Measurements from ENCODE around the gene TANGO6. TPM values are rescaled to one million over a fixed set of nuclear protein-coding genes. Genes with fewer than 3 reads are reported as not detected.

TANGO6 gene
- polyA plus RNA-seq, 6 donors from 2014 or later = 8.5 to 17.0 (median 10.8) TPM

DNA sequence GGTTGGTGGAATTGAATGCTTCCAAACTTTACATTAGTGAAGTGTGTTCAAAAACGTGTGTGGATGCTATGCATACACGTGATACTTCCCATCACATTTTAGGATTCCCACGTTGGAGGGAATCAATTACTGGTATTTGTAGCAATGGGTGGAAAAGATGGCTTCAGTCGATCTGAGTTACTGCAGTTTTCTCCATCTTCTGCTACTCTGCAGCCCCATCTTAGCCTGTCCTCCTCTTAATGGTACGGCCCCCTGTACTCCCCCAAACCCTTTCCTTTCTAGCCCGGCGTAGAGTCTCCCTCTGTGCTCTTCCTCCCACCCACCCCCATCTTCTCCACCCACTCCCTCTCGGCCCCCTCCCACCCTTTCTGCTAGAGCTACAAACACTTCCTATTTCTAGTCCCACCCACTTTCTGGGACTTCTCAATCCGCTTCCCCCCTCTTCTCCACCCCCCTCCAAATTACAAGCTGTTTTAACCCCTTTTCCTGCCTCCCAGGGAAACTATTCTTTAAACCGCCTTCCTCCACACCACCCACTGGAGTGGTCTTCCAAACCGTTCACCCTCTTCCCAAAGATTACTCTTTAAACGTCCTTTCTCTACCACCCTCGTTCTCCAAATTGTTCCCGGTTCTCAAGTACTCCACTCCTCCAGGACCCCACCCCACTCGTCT, 288.0 kb downstream of the TANGO6 start:
- DNase-seq = peak; percentile 50
- Mint-ChIP-seq H3K36me3 (peaks cover 0 to 4% of the 10 kb centered on the region in 2 donors), H3K4me1 (peaks cover 37 to 62% (median 45%) of the 10 kb centered on the region in 3 donors), H3K4me3 (peak overlapping the region; percentile 81 to 99 (median 94)), H3K9me3 (no peaks in the 10 kb centered on the region), H3K27ac (peak overlapping the region; percentile 93 to 97 (median 96)), H3K27me3 (no peaks in the 10 kb centered on the region)
- peak; percentile 29 for ATAC-seq (ENCODE audit: low read depth in 2 of 2)

DNA sequence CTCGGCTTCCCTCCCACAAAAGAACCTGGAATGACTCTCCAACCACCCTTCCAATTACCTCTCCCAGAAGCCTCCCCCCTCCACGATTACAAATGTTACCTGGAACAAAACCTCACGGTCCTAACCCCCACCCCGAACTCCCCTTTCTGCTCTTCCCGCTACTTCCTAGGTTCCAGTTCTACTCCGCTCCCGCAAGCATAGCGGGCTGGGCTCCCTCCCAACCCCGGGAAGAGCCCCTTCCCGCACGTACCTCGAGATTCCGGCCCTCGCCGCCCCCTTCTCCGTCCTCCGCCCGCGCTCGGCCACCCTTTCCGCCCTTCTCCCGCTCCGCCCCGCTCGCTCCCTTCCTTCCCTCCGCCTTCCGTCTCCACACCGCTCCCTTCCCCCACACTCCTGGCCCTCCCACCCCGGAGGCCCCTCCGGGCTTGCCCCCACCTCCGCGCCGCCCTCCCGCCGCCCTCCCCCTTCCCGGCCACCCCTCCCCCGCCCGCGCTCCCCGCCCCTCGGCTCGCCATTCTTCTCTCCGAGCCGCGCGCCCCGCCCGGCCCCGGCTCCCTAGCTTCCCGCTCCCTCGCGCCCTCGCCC, 288.6 kb downstream of the TANGO6 start:
- Mint-ChIP-seq H3K27ac (peak overlapping the region; percentile 93 to 97 (median 96)), H3K4me3 (peak overlapping the region; percentile 81 to 99 (median 96)), H3K27me3 (no peaks in the 10 kb centered on the region), H3K4me1 (peaks cover 33 to 56% (median 42%) of the 10 kb centered on the region in 3 donors), H3K9me3 (no peaks in the 10 kb centered on the region), H3K36me3 (peaks cover 0 to 4% of the 10 kb centered on the region in 2 donors)
- DNase-seq (no peak), ATAC-seq (ENCODE audit: low read depth in 2 of 2) (peak; percentile 45 to 52)

DNA sequence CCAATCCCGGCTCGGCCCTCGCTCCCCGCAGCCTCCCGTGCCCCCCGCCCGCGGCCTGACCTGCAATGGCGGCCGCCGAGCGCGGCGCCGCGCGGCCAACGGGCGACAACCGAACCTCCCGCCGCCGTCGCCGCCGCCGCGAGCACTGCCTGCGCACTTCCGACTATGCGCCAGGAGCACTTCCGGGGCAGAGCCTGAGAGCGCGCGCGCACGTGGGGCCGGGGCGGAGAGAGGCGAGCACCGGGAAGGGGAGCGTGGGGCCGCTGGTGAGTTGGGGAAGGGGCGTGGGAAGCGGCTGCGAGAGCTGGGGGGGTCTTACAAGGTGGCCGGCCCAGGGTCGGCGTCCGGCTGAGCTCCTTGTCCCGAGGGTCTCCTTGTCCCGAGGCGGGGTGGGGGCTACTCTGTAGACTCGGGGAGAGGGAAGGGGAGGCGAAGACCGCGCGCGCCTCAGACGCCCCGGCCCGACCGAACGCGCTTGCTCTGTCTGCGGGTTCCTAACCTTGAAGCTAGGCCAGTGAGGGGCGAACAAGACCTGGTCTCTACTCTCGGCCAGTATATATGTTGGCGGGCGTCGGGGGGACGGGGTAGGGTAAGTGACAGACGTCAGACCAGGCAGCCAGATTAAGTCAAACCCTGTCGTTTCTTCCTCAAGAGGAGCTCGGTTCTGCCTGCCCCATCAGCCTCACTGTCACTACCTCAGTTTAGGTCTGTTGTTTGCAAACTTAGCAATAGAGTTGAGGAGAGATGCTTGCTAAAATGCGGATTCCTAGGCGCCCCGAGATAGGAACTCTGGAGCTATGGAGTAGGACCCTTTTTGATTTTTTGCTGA, 289.3 kb downstream of the TANGO6 start, which contains the start of the genes CHTF8 and UTP4:
Gene CHTF8 (minus strand): TSS at position 165 of the 829 bp plus-strand sequence. CDS start 11,130 bp downstream, outside the sequence.
Gene UTP4 (plus strand): TSS at position 226 of the 829 bp plus-strand sequence. CDS start 811 bp downstream, outside the sequence.
- Mint-ChIP-seq H3K36me3 (peaks cover 0 to 4% of the 10 kb centered on the region in 2 donors), H3K27ac (peak within 1 kb of the TSS; percentile 93 to 97 (median 96)), H3K9me3 (no peaks in the 10 kb centered on the region), H3K4me3 (peak within 1 kb of the TSS; percentile 81 to 99 (median 96)), H3K4me1 (peaks cover 29 to 54% (median 42%) of the 10 kb centered on the region in 3 donors), H3K27me3 (no peaks in the 10 kb centered on the region)
- ATAC-seq (ENCODE audit: low read depth in 2 of 2) = peak; percentile 92
- DNase-seq = peak; percentile 85

DNA sequence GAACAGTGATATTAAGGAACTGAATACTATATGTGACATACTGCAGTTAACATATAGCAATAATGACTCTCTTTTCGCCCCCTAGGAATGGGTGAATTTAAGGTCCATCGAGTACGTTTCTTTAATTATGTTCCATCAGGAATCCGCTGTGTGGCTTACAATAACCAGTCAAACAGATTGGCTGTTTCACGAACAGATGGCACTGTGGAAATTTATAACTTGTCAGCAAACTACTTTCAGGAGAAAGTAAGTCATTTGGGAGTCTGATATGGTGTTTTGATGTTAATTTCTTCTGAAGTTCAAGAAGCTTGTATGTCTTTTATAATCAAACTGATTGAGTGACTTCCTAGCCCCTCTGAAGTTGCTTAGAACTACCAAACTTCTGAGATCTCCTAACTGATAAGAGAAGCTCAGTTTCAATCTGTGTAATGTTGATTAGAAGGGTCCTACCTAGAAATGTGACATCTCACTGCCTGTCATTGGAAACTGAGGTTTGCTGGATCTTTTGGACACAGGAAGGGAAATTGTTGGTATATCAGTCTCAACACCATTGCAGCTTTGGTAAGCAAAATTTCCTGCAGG, 290.1 kb downstream of the TANGO6 start:
- no peak for ATAC-seq (ENCODE audit: low read depth in 2 of 2)
- peak overlapping the region; percentile 51 to 95 (median 90) for H3K27ac Mint-ChIP-seq
- H3K27me3 Mint-ChIP-seq = no peaks in the 10 kb centered on the region
- H3K9me3 Mint-ChIP-seq = no peaks in the 10 kb centered on the region
- peaks cover 29 to 48% (median 42%) of the 10 kb centered on the region in 3 donors for H3K4me1 Mint-ChIP-seq
- peaks cover 0 to 5% of the 10 kb centered on the region in 2 donors for H3K36me3 Mint-ChIP-seq
- DNase-seq = no peak
- peak overlapping the region; percentile 81 to 99 (median 96) for H3K4me3 Mint-ChIP-seq

Other genes with a start within 250 kb of the TANGO6 start
- gene CDH3, start 198.2 kb upstream of the TANGO6 start, polyA plus RNA-seq (ENCODE audit: low read depth in 6 of 6) = under 1 TPM in 1 of 6 donors, not detected in 5; 0.25 TPM
- not detected for gene CDH1, start 106.2 kb upstream of the TANGO6 start, polyA plus RNA-seq (ENCODE audit: low read depth in 6 of 6)

All from naive B cell (primary cell).